Ovary (tissue), 3 donors: ENCODE data around the gene CYP19A1.

Experiments used
- EP300 ChIP-seq: sonication (generic); formaldehyde crosslinking; IDR thresholded peaks from one replicate; pipeline ENCODE4 v1.6.1; 2017; ENCODE audit warnings: antibody characterized with exemption
- TF ChIP-seq, protein P1 (sequence below), 3 donors: fragments of 450-650 bp in 2 of 3; fragments of 200-600 bp in 1 of 3; IDR thresholded peaks; one replicate each; pipeline versions ENCODE4 v1.5.1 to v1.8.0; 2016 to 2022; ENCODE audit warnings: antibody characterized with exemption in 3 of 3, mild to moderate bottlenecking in 1 of 3
- donor health status: DM: no; HTN: no; CAD: no.

GRCh38 chr15:51314391-51315337, 23.7 kb downstream of the CYP19A1 start:
- TF ChIP-seq, protein P1, sequence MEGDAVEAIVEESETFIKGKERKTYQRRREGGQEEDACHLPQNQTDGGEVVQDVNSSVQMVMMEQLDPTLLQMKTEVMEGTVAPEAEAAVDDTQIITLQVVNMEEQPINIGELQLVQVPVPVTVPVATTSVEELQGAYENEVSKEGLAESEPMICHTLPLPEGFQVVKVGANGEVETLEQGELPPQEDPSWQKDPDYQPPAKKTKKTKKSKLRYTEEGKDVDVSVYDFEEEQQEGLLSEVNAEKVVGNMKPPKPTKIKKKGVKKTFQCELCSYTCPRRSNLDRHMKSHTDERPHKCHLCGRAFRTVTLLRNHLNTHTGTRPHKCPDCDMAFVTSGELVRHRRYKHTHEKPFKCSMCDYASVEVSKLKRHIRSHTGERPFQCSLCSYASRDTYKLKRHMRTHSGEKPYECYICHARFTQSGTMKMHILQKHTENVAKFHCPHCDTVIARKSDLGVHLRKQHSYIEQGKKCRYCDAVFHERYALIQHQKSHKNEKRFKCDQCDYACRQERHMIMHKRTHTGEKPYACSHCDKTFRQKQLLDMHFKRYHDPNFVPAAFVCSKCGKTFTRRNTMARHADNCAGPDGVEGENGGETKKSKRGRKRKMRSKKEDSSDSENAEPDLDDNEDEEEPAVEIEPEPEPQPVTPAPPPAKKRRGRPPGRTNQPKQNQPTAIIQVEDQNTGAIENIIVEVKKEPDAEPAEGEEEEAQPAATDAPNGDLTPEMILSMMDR (IDR thresholded peaks at IDR 0.05): no peak
- TF ChIP-seq EP300: no peak
